Lower leg skin (tissue), 4 donors: ENCODE measurements around the gene THBS3. TPM values are rescaled to one million over a fixed set of nuclear protein-coding genes. Genes with fewer than 3 reads are reported as not detected.
A peak's percentile ranks its signal among the peaks of the same experiment; 100 is the strongest.
"Not testable (repeated sequence)": the region's sequence is repeated elsewhere in the genome, so short reads cannot be mapped to it uniquely, and the experiment has no call there.

ENCODE experiments used
- DNase-seq, 2 donors: peaks; one replicate each; pipeline ENCODE4 v3.0.0-alpha.2; 2019; ENCODE audit warnings: low spot score in 2 of 2
- H3K4me3 ChIP-seq: fragments of 200-600 bp; sonication (generic); 2 replicates; pipeline ENCODE4 v1.5.1; 2017; ENCODE audit warnings: mild to moderate bottlenecking, low read depth; ENCODE audit not compliant: poor library complexity, severe bottlenecking
- POLR2A ChIP-seq, 2 donors: fragments of 450-650 bp; IDR thresholded peaks; one replicate each; pipeline ENCODE4 v1.6.1; 2016 to 2017; ENCODE audit warnings: antibody characterized with exemption in 2 of 2, mild to moderate bottlenecking in 1 of 2, moderate library complexity in 1 of 2
- WGBS, 2 donors: methylation state at CpG; one replicate each; pipeline ENCODE4 v1.1.5; 2018; 5-methylcytosine and 5-hydroxymethylcytosine counted together
- intact Hi-C: fragments of 100-400 bp; cut with DNase I; formaldehyde crosslinking; loops from one replicate; pipeline ENCODE4 v1.15.0; 2023; ENCODE audit warnings: low total_unique reads
- total RNA-seq, 4 donors: library from RNA; depleted of rRNA; stranded (reverse); fragments of >200 nt; gene quantifications; one replicate each; pipeline ENCODE4 v1.1.0, GENCODE V29; 2016
- TF ChIP-seq, protein P1 (sequence below), 3 donors: fragments of 450-650 bp; IDR thresholded peaks; one replicate each; pipeline ENCODE4 v1.5.1; 2016; ENCODE audit warnings: antibody characterized with exemption in 3 of 3, mild to moderate bottlenecking in 3 of 3, moderate library complexity in 2 of 3

Gene THBS3
- total RNA-seq, 4 donors from 2014 or later: 15.6 to 26.6 (median 20.2) TPM

DNA sequence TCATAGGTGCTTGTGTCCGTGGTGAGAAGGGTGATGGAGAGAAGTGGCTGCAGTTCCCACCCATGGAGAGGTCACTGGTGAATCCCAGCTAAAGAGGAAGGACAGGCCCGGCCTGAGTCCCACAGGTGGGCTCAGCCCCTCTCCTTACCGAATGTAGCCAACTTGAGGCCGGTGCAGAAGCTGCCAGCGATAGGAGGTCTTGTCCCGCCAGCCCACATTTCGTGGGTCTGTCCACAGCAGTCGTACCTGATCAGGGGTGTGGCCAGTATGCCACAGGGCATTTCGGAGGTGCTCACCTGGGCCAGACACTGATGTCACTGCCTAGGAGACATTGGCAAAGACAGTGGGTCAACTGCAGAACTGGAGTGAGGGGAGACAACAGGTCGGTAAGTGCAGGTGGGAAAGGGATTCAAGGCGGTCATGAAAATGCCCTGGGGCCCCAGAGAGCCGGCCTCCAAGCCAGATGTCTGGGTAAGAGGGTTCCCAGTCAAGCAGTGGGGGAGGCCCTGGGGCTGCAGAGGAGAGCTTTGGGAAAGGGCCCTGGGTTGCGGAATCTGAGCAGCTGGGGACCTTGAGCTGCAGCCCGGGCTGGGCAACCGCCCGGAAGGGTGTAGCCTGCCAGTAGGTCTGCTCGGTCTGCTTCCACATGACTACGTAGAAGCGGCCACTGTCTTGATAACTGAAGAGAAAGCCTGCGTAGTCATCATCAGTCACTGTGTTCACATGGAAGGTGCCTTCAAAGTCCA is 10.6 kb downstream of the THBS3 start:
- no peak overlapping the region for H3K4me3 ChIP-seq
- intact Hi-C loops: no loop called here
- no peak for DNase-seq
- WGBS, 2 donors: 79 to 83% methylated on average over 18 to 19 of the region's 20 CpGs
- TF ChIP-seq, protein P1, sequence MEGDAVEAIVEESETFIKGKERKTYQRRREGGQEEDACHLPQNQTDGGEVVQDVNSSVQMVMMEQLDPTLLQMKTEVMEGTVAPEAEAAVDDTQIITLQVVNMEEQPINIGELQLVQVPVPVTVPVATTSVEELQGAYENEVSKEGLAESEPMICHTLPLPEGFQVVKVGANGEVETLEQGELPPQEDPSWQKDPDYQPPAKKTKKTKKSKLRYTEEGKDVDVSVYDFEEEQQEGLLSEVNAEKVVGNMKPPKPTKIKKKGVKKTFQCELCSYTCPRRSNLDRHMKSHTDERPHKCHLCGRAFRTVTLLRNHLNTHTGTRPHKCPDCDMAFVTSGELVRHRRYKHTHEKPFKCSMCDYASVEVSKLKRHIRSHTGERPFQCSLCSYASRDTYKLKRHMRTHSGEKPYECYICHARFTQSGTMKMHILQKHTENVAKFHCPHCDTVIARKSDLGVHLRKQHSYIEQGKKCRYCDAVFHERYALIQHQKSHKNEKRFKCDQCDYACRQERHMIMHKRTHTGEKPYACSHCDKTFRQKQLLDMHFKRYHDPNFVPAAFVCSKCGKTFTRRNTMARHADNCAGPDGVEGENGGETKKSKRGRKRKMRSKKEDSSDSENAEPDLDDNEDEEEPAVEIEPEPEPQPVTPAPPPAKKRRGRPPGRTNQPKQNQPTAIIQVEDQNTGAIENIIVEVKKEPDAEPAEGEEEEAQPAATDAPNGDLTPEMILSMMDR (IDR thresholded peaks at IDR 0.05): no peak
- TF ChIP-seq POLR2A (IDR thresholded peaks at IDR 0.05): no peak

DNA sequence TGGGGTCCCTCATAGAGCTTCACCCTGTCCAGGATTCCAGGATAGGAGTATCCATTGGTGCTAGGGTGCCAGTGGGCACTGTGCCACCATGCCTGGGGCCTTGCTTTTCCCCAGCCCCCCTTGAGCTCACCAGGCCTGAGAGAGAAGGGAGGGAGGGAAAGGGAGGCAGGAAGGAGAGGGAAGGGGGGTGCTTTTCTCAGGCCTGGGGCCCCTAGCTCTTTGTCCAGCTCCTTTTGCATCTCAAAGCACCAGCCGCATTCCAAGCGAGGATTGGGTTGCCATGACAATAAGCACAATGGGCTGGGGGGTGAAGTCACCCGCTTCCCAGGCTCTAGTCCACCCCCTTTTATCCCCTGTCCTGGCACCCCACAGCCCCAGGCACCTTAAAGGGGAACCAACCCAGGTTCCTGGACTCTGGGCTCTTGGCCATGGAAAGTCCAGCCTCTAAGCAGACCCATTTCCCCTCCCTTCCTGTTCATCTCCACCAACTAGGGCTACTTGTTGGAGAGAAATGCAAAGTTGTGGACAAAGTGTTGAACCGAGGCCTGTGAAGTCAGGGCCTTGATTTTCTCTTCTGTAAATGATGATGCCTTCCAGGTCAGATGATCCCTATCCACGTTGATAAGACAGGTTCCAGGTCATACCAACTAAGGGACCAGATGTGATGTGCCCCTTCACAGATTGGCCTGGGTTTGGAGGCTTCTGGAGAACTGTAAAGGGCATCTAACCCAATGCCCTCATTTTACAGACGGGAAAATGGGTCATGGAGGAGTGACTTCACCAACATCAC is 11.4 kb downstream of the THBS3 start:
- intact Hi-C loops: no loop called here
- 85 to 87% methylated on average over 6 of the region's 6 CpGs for WGBS, 2 donors
- no peak for DNase-seq
- TF ChIP-seq, protein P1 (IDR thresholded peaks at IDR 0.05): no peak
- no peak for TF ChIP-seq POLR2A (IDR thresholded peaks at IDR 0.05)
- H3K4me3 ChIP-seq: no peak overlapping the region

DNA sequence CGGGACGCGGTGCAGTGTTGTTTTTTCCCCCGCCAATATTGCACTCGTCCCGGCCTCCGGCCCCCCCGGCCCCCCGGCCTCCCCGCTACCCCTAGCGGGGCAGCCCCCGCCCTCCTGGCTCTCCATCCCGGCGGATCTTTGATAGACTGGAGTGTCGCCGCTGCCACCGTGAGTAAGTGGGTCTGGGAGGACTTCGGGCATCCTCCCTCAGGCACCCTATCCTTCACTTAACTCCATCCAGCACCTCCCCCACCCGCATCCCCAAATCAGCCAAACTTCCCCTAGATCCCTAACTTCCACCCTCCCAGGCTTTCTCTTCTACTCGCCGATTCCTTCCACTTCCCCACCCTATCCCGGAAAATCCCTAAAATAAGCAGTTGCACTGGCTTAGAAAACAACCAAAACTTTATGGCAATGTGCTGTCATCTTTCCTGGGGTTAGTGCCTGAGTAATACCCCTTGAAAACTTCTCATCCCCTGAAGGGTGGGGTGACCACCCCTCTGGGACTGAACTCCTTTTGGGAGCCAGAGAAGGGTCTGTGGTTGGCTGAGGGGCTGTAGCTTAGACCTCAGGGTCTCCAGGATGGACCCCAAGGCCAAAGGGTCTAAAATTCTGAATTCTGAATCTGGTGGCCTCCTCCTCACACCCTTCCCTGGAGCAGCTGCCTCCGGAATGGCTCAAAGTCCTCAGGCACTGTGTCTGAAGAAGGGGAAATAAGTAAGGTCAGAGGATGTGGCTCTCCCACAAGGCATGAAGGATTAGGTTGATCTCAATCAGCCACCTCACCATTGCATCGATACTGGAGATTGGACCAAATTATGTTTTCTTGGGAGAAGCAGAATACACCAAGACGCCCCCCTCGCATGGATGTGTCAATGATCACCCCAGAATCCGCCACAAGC is 12.2 kb downstream of the THBS3 start:
- no peak overlapping the region for H3K4me3 ChIP-seq
- TF ChIP-seq, protein P1 (IDR thresholded peaks at IDR 0.05): no peak
- no peak for TF ChIP-seq POLR2A (IDR thresholded peaks at IDR 0.05)
- intact Hi-C loops: no loop called here
- DNase-seq: no peak
- 32 to 35% methylated on average over 15 to 16 of the region's 27 CpGs for WGBS, 2 donors

DNA sequence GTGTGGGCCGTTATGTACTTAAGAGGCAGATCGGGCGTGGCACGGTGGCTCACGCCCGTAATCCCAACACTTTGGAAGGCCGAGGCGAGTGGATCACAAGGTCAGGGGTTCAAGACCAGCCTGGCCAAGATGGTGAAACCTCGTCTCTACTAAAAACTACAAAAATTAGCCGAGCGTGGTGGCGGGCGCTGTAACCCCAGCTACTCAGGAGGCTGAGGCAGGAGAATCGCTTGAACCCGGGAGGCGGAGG is 13.8 kb downstream of the THBS3 start:
- H3K4me3 ChIP-seq: peak overlapping the region; percentile 26
- DNase-seq, intact Hi-C loops: not testable (repeated sequence)
- 2 to 3% methylated on average over 16 of the region's 16 CpGs for WGBS, 2 donors

DNA sequence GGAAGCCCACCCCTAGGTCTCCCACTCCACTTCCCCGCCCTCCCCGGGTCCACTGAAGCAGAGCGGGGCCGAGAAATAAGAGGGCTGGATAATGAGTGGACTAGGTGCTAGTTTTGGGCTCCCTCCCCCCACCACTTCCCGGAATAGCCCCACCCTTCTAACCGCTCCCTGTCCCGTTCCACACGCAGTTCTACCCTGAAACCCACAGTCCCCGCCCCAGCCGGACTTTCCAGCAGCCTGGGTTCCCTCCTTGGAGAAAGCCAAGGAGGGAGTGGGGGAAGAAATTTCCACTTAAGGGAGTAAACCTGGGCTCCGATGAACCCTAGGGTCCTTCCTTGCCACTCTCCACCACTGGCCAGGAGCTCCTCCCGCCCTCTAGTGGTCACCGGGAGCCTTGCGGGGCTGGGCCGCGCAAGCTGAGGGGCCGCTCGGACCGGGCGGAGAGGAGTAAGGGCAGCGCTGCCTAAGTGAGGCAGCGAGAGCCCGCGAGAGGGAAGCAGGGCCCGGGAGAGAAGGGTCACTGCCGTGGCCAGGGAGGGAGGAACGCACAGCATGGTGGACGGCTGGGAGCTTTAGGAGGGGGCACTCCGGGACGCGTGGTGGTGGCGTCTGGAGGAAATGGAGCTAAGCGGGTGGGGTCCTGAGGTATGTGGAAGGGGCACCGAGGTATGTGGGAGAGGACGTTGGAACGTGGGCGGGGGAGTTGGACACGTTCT is 14.3 kb downstream of the THBS3 start:
- peak; percentile 82 to 97 for DNase-seq
- H3K4me3 ChIP-seq: peak overlapping the region; percentile 26
- 1% methylated on average over 37 to 38 of the region's 38 CpGs for WGBS, 2 donors
- intact Hi-C loops: no loop called here
- TF ChIP-seq POLR2A (IDR thresholded peaks at IDR 0.05): no peak
- TF ChIP-seq, protein P1 (IDR thresholded peaks at IDR 0.05): peak in 1 of 3 donors; percentile 89
